DND-41 (cell line): ENCODE measurements around the gene CDC7.

ENCODE experiments used
- EZH2 ChIP-seq: IDR thresholded peaks from 3 replicates; pipeline ENCODE4 v1.6.1; 2012; ENCODE audit warnings: borderline replicate concordance, low read depth, mild to moderate bottlenecking, moderate library complexity, low read length, inconsistent platforms; ENCODE audit not compliant: severe bottlenecking
- TF ChIP-seq, protein P1 (sequence below): IDR thresholded peaks from 2 replicates; pipeline ENCODE4 v1.5.1; 2012; ENCODE audit warnings: borderline replicate concordance, low read length, moderate library complexity, mild to moderate bottlenecking; ENCODE audit not compliant: poor library complexity, severe bottlenecking; ENCODE audit errors: extremely low read depth

DNA sequence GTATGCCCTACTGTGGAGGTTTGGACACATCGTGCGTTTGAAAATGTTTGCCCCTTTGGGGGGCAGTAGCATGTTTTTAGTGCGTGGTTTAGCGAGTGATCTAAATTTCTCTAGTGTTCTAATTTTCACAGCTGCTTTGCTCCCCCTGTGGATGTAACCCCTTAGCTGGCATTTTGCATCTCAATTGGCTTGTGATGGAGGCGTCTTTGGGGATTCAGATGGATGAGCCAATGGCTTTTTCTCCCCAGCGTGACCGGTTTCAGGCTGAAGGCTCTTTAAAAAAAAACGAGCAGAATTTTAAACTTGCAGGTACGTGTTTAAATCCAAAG, 836 bp downstream of the CDC7 start:
- TF ChIP-seq, protein P1, sequence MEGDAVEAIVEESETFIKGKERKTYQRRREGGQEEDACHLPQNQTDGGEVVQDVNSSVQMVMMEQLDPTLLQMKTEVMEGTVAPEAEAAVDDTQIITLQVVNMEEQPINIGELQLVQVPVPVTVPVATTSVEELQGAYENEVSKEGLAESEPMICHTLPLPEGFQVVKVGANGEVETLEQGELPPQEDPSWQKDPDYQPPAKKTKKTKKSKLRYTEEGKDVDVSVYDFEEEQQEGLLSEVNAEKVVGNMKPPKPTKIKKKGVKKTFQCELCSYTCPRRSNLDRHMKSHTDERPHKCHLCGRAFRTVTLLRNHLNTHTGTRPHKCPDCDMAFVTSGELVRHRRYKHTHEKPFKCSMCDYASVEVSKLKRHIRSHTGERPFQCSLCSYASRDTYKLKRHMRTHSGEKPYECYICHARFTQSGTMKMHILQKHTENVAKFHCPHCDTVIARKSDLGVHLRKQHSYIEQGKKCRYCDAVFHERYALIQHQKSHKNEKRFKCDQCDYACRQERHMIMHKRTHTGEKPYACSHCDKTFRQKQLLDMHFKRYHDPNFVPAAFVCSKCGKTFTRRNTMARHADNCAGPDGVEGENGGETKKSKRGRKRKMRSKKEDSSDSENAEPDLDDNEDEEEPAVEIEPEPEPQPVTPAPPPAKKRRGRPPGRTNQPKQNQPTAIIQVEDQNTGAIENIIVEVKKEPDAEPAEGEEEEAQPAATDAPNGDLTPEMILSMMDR, result no peak
- TF ChIP-seq EZH2, result no peak
